Lower leg skin (tissue), 3 donors: ENCODE data around the gene CAPN10.

ENCODE experiments used
- POLR2A ChIP-seq, 2 donors: fragments of 450-650 bp; IDR thresholded peaks; one replicate each; pipeline ENCODE4 v1.6.1; 2016 to 2017; ENCODE audit warnings: antibody characterized with exemption in 2 of 2, mild to moderate bottlenecking in 1 of 2, moderate library complexity in 1 of 2
- TF ChIP-seq, protein P1 (sequence below), 3 donors: fragments of 450-650 bp; IDR thresholded peaks; one replicate each; pipeline ENCODE4 v1.5.1; 2016; ENCODE audit warnings: antibody characterized with exemption in 3 of 3, mild to moderate bottlenecking in 3 of 3, moderate library complexity in 2 of 3

DNA sequence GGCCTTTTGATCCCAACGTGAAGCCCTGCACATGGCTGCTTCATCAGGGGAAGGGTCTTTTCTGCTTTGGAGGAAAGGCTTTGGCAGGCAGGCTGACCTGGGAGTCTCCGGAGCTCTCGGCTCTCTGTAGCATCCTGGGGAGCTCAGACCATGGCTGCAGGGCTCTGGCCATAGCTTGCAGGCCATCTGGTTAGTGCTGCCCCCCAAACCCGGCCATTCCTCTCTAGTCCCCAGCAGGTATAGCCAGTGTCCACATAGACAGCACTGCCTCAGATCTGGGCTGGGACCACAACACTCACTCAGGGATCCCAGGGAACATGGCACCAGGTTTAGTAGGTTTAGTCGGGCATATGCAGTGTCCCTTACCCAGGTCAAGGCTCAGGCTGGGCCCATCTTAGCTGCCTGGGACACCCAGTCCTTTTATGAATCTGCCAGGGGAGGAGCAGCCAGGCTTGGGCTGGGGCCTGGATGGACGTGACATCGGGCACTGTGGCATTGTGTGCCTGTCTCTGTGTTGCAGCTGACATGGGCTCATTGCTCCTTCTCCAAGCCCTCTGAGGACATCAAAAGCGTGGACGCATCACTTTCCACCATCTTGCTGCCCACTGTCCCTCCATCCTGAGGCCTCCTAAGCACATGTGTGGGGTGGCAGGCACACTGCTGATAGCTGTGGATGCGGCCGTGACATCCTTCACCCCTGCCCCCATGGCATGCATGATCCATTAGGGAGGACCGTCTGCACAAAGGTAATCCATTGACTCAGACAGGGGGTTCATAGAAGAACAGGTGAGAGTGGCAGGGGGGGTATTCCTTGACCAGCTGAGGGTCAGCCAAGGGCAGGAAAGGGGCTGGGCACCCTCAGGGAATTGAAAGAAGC, 19.6 kb downstream of the CAPN10 start:
- TF ChIP-seq, protein P1, sequence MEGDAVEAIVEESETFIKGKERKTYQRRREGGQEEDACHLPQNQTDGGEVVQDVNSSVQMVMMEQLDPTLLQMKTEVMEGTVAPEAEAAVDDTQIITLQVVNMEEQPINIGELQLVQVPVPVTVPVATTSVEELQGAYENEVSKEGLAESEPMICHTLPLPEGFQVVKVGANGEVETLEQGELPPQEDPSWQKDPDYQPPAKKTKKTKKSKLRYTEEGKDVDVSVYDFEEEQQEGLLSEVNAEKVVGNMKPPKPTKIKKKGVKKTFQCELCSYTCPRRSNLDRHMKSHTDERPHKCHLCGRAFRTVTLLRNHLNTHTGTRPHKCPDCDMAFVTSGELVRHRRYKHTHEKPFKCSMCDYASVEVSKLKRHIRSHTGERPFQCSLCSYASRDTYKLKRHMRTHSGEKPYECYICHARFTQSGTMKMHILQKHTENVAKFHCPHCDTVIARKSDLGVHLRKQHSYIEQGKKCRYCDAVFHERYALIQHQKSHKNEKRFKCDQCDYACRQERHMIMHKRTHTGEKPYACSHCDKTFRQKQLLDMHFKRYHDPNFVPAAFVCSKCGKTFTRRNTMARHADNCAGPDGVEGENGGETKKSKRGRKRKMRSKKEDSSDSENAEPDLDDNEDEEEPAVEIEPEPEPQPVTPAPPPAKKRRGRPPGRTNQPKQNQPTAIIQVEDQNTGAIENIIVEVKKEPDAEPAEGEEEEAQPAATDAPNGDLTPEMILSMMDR (IDR thresholded peaks at IDR 0.05) = no peak
- no peak for TF ChIP-seq POLR2A (IDR thresholded peaks at IDR 0.05)
